Neural progenitor cell (in vitro differentiated cells): ENCODE measurements around the gene AP1M1. TPM values are rescaled to one million over a fixed set of nuclear protein-coding genes. Genes with fewer than 3 reads are reported as not detected.

Experiments
- DNase-seq: peaks from one replicate; pipeline ENCODE4 v3.0.0-alpha.2; 2016; ENCODE audit warnings: low spot score
- H2AFZ ChIP-seq: fragments of 200-600 bp; sonication (generic); replicated peaks from 2 replicates; pipeline ENCODE4 v1.6.1; 2016; ENCODE audit warnings: antibody characterized with exemption
- H3F3A ChIP-seq: fragments of 200-600 bp; sonication (generic); 2 replicates; pipeline ENCODE4 v1.6.1; 2016; ENCODE audit warnings: antibody characterized with exemption, low read depth
- H3K27ac ChIP-seq: fragments of 200-600 bp; sonication (generic); 2 replicates; pipeline ENCODE4 v1.5.1; 2016; ENCODE audit warnings: mild to moderate bottlenecking
- H3K27me3 ChIP-seq: fragments of 200-600 bp; sonication (generic); 2 replicates; pipeline ENCODE4 v1.6.1; 2016; ENCODE audit warnings: mild to moderate bottlenecking, moderate library complexity
- H3K36me3 ChIP-seq: fragments of 200-600 bp; sonication (generic); 2 replicates; pipeline ENCODE4 v1.5.1; 2016
- H3K4me1 ChIP-seq: fragments of 200-600 bp; sonication (generic); 2 replicates; pipeline ENCODE4 v1.6.1; 2016; ENCODE audit warnings: mixed run types
- H3K4me2 ChIP-seq: fragments of 200-600 bp; sonication (generic); 2 replicates; pipeline ENCODE4 v1.6.1; 2016
- H3K4me3 ChIP-seq: fragments of 200-600 bp; sonication (generic); 2 replicates; pipeline ENCODE4 v1.5.1; 2016
- H3K79me2 ChIP-seq: fragments of 200-600 bp; sonication (generic); 2 replicates; pipeline ENCODE4 v1.6.1; 2016; ENCODE audit warnings: low read depth
- H3K9ac ChIP-seq: fragments of 200-600 bp; sonication (generic); 2 replicates; pipeline ENCODE4 v1.6.1; 2016
- H3K9me3 ChIP-seq: fragments of 200-600 bp; sonication (generic); 2 replicates; pipeline ENCODE4 v1.5.1; 2016; ENCODE audit warnings: low read depth
- H4K20me1 ChIP-seq: fragments of 200-600 bp; sonication (generic); 2 replicates; pipeline ENCODE4 v1.6.1; 2016; ENCODE audit warnings: low read depth
- H3K27ac Mint-ChIP-seq: 3 replicates; pipeline ENCODE4 v1.8.0; 2021; ENCODE audit warnings: mixed read lengths
- H3K27me3 Mint-ChIP-seq: 2 replicates; pipeline ENCODE4 v1.8.0; 2022; ENCODE audit warnings: low read depth, mild to moderate bottlenecking, inconsistent platforms, moderate library complexity, mixed read lengths; ENCODE audit not compliant: insufficient read depth
- H3K36me3 Mint-ChIP-seq: 3 replicates; pipeline ENCODE4 v1.8.0; 2021; ENCODE audit warnings: mixed read lengths
- H3K4me1 Mint-ChIP-seq: 3 replicates; pipeline ENCODE4 v1.8.0; 2021; ENCODE audit warnings: mixed read lengths
- H3K4me3 Mint-ChIP-seq: 3 replicates; pipeline ENCODE4 v1.8.0; 2021; ENCODE audit warnings: mild to moderate bottlenecking, moderate library complexity, mixed read lengths
- H3K9me3 Mint-ChIP-seq: 3 replicates; pipeline ENCODE4 v1.8.0; 2020; ENCODE audit warnings: mixed read lengths
- EZH2 ChIP-seq: fragments of 200-600 bp; sonication (generic); IDR thresholded peaks from 2 replicates; pipeline ENCODE4 v1.6.1; 2017; ENCODE audit warnings: antibody characterized with exemption, mild to moderate bottlenecking, moderate library complexity
- EZH2phosphoT487 ChIP-seq: fragments of 200-600 bp; sonication (generic); IDR thresholded peaks from 2 replicates; pipeline ENCODE4 v1.6.1; 2017; ENCODE audit warnings: antibody characterized with exemption
- total RNA-seq: library from RNA; depleted of rRNA; stranded (reverse); fragments of >200 nt; gene quantifications from 2 replicates; pipeline ENCODE4 v1.2.3, GENCODE V29; 2015; ENCODE audit warnings: low replicate concordance
- TF ChIP-seq, protein P1 (sequence below): fragments of 200-600 bp; sonication (generic); IDR thresholded peaks from 2 replicates; pipeline ENCODE4 v1.5.1; 2017; ENCODE audit warnings: antibody characterized with exemption, mild to moderate bottlenecking

Gene AP1M1
- total RNA-seq, 1 donor from 2014 or later, result 26.5 TPM

DNA sequence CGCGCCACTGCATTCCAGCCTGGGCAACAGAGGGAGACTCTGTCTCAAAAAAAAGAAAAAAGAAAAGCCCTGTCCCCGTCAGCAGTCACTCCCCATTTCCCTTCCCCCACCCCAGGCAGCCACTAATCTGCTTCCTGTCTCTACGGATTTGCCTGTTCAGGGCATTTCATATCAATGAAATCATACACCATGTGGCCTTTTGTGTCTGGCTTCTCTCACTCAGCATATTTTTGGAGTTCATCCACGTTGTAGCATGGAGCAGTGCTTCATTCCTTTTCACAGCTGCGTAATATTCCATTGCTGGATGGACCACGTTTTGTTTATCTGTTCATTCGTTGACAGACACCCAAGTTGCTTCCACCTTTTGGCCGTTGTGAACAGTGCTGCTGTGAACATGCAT, 90.8 kb downstream of the AP1M1 start:
- no peak overlapping the region for H3K27ac ChIP-seq
- no peak overlapping the region for H3K4me2 ChIP-seq
- H3K9ac ChIP-seq, result no peak overlapping the region
- H3K4me3 ChIP-seq, result no peak overlapping the region
- H4K20me1 ChIP-seq, result no peaks in the 10 kb centered on the region
- H3K9me3 ChIP-seq, result no peaks in the 10 kb centered on the region
- H3K4me3 Mint-ChIP-seq, result peak overlapping the region; percentile 43
- peaks cover 8% of the 10 kb centered on the region for H3K4me1 ChIP-seq
- no peaks in the 10 kb centered on the region for H3K27me3 ChIP-seq
- no peaks in the 10 kb centered on the region for H3K9me3 Mint-ChIP-seq
- TF ChIP-seq, protein P1, sequence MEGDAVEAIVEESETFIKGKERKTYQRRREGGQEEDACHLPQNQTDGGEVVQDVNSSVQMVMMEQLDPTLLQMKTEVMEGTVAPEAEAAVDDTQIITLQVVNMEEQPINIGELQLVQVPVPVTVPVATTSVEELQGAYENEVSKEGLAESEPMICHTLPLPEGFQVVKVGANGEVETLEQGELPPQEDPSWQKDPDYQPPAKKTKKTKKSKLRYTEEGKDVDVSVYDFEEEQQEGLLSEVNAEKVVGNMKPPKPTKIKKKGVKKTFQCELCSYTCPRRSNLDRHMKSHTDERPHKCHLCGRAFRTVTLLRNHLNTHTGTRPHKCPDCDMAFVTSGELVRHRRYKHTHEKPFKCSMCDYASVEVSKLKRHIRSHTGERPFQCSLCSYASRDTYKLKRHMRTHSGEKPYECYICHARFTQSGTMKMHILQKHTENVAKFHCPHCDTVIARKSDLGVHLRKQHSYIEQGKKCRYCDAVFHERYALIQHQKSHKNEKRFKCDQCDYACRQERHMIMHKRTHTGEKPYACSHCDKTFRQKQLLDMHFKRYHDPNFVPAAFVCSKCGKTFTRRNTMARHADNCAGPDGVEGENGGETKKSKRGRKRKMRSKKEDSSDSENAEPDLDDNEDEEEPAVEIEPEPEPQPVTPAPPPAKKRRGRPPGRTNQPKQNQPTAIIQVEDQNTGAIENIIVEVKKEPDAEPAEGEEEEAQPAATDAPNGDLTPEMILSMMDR, result no peak
- no peak for TF ChIP-seq EZH2phosphoT487
- TF ChIP-seq EZH2, result no peak
- peaks cover 21% of the 10 kb centered on the region for H3K4me1 Mint-ChIP-seq
- H3K79me2 ChIP-seq, result no peaks in the 10 kb centered on the region
- H2AFZ ChIP-seq, result no peak overlapping the region
- no peak for DNase-seq
- peaks cover 14% of the 10 kb centered on the region for H3K27me3 Mint-ChIP-seq
- H3K27ac Mint-ChIP-seq, result no peak overlapping the region
- no peaks in the 10 kb centered on the region for H3K36me3 Mint-ChIP-seq
- no peaks in the 10 kb centered on the region for H3F3A ChIP-seq
- H3K36me3 ChIP-seq, result no peaks in the 10 kb centered on the region

DNA sequence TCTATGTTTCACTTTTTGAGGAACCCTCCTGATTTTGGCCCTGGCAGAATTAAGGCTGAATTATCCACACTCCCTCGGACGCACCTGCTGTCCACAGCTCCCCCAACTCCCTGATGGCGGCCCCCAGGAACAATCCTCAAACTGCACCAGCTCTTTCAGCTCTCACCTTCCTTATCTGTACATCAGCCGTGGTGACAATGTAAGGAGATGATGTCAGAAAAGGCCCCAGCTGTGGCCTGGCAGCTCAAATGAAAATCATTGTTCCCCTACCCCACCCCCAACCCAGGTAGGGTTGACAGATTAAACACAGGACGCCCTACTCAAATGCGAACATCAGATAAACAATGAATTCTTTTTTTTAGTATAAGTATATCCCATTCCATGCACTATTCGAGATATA, 91.9 kb downstream of the AP1M1 start:
- Histone ChIP-seq H3K4me1 (peaks cover 8% of the 10 kb centered on the region), H3K9me3 (no peaks in the 10 kb centered on the region), H3K27me3 (no peaks in the 10 kb centered on the region), H3K9ac (no peak overlapping the region), H4K20me1 (no peaks in the 10 kb centered on the region), H3K36me3 (no peaks in the 10 kb centered on the region), H3K27ac (no peak overlapping the region), H3K4me3 (no peak overlapping the region), H3F3A (no peaks in the 10 kb centered on the region), H3K4me2 (no peak overlapping the region), H3K79me2 (no peaks in the 10 kb centered on the region), H2AFZ (no peak overlapping the region)
- Mint-ChIP-seq H3K9me3 (no peaks in the 10 kb centered on the region), H3K4me3 (peak overlapping the region; percentile 10), H3K4me1 (peaks cover 18% of the 10 kb centered on the region), H3K36me3 (no peaks in the 10 kb centered on the region), H3K27ac (no peak overlapping the region), H3K27me3 (peaks cover 14% of the 10 kb centered on the region)
- TF ChIP-seq, protein P1, result no peak
- TF ChIP-seq EZH2phosphoT487 (no peak), EZH2 (no peak)
- no peak for DNase-seq

DNA sequence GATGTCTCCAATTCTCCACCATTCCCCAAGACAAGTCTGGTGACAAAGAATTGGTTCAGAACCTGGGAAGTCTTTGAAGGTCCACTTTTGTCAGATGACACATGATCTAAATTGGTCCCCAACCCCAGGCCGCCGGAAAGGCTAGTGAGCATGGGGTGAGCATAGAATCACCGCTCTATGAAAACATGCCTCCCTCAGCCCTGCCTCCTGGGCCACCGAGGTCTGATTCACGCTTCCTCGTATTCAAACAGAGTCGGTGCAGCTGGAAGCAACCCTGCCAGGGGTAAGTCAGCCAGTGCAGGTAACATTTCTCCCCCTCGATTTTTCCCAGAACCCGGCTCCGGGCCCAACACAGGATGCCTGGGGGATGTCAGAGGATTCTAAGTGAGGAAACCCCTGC, 93.0 kb downstream of the AP1M1 start:
- H3K27me3 Mint-ChIP-seq, result peaks cover 16% of the 10 kb centered on the region
- no peak overlapping the region for H3K27ac Mint-ChIP-seq
- Histone ChIP-seq H3K36me3 (no peaks in the 10 kb centered on the region), H3K9ac (no peak overlapping the region), H3F3A (no peaks in the 10 kb centered on the region), H4K20me1 (no peaks in the 10 kb centered on the region), H3K27me3 (no peaks in the 10 kb centered on the region), H2AFZ (no peak overlapping the region), H3K27ac (no peak overlapping the region), H3K4me1 (peaks cover 8% of the 10 kb centered on the region), H3K4me2 (no peak overlapping the region), H3K79me2 (no peaks in the 10 kb centered on the region), H3K9me3 (no peaks in the 10 kb centered on the region), H3K4me3 (no peak overlapping the region)
- peaks cover 16% of the 10 kb centered on the region for H3K4me1 Mint-ChIP-seq
- TF ChIP-seq EZH2 (no peak), EZH2phosphoT487 (no peak)
- TF ChIP-seq, protein P1, result no peak
- H3K4me3 Mint-ChIP-seq, result no peak overlapping the region
- no peaks in the 10 kb centered on the region for H3K9me3 Mint-ChIP-seq
- no peaks in the 10 kb centered on the region for H3K36me3 Mint-ChIP-seq
- DNase-seq, result no peak
